HCT116 (cell line): ENCODE measurements around the gene ANKRD33. TPM values are rescaled to one million over a fixed set of nuclear protein-coding genes. Genes with fewer than 3 reads are reported as not detected.

ENCODE experiments used
- ATAC-seq: fragments of 200-7000 bp; cut with Tn5 transposase; 2 replicates; pipeline ENCODE4 v1.9.1; 2020; ENCODE audit warnings: mild to moderate bottlenecking, moderate library complexity
- BruUV-seq: library from RNA; stranded (reverse); fragments of 400-500 nt; replicated peaks from 2 replicates; lab custom pipeline; 2021; lab: Mats Ljungman, UMichigan
- CTCF ChIA-PET: fragments of 300-600 bp; sonication (Branson Sonifier 250); formaldehyde crosslinking; loops from one replicate; lab custom pipeline; 2021; ENCODE audit warnings: antibody characterized with exemption; lab: Charles Lee
- POLR2A ChIA-PET: fragments of 300-600, 350-600 bp; sonication (Branson Sonifier 250); formaldehyde crosslinking; loops from one replicate; lab custom pipeline; 2021; ENCODE audit warnings: antibody characterized with exemption; lab: Charles Lee
- RAD21 ChIA-PET, 2 experiments: fragments of 300-600 bp; sonication (Branson Sonifier 250); formaldehyde crosslinking; loops; one replicate each; lab custom pipeline; 2023; ENCODE audit warnings: low total read pairs in 2 of 2; ENCODE audit not compliant: uncharacterized antibody in 2 of 2, unreplicated experiment in 2 of 2, low non-redundant PET in 1 of 2; lab: Charles Lee
- DNase-seq: peaks from one replicate; pipeline ENCODE4 v3.0.0-alpha.2; 2010; ENCODE audit warnings: low read depth, low spot score
- H2AFZ ChIP-seq: fragments of 200-600 bp; shearing (Covaris generic), sonication (generic); 2 replicates; pipeline ENCODE4 v1.6.1; 2017; ENCODE audit warnings: low read depth, mixed run types, mixed read lengths, antibody characterized with exemption, low read length; ENCODE audit not compliant: poor library complexity, severe bottlenecking
- H3K27ac ChIP-seq: 2 replicates; pipeline ENCODE4 v1.5.1; 2012; ENCODE audit warnings: low read depth, low read length
- H3K27me3 ChIP-seq: fragments of 200-600 bp; sonication (generic); 2 replicates; pipeline ENCODE4 v1.6.1; 2016; ENCODE audit warnings: mixed run types, low read length, mixed read lengths; ENCODE audit not compliant: insufficient read depth
- H3K36me3 ChIP-seq, 2 experiments: fragments of 200-500 bp in 1 of 2; fragments of 200-600 bp in 1 of 2; sonication (Bioruptor generic) in 1 of 2; sonication (generic) in 1 of 2; 2 replicates each; pipeline versions ENCODE4 v1.5.1 to v1.6.1; 2014 to 2016; ENCODE audit warnings: low read length in 2 of 2, inconsistent platforms in 1 of 2, mixed read lengths in 1 of 2, mixed run types in 1 of 2; ENCODE audit not compliant: insufficient read depth in 2 of 2, control insufficient read depth in 1 of 2
- H3K4me1 ChIP-seq, 2 experiments: fragments of 200-600 bp in 1 of 2; sonication (generic) in 1 of 2; 2 replicates each; pipeline versions ENCODE4 v1.5.1 to v1.6.1; 2012 to 2017; ENCODE audit warnings: low read length in 2 of 2, inconsistent platforms in 1 of 2, mild to moderate bottlenecking in 1 of 2, mixed read lengths in 1 of 2, mixed run types in 1 of 2, moderate library complexity in 1 of 2; ENCODE audit not compliant: insufficient read depth in 2 of 2, control insufficient read depth in 1 of 2
- H3K4me2 ChIP-seq: fragments of 200-600 bp; sonication (generic); 2 replicates; pipeline ENCODE4 v1.6.1; 2017; ENCODE audit warnings: mixed run types, low read length, mixed read lengths
- H3K4me3 ChIP-seq, 2 experiments: fragments of 200-600 bp in 1 of 2; sonication (generic) in 1 of 2; replicated peaks in 1 of 2; 2 replicates each; pipeline ENCODE4 v1.5.1; 2011 to 2016; ENCODE audit warnings: low read length in 2 of 2, control low read depth in 1 of 2, low read depth in 1 of 2, mild to moderate bottlenecking in 1 of 2, mixed read lengths in 1 of 2, mixed run types in 1 of 2
- H3K79me2 ChIP-seq: fragments of 200-600 bp; sonication (generic); 2 replicates; pipeline ENCODE4 v1.6.1; 2017; ENCODE audit warnings: mild to moderate bottlenecking, mixed run types, low read length, moderate library complexity, mixed read lengths; ENCODE audit not compliant: insufficient read depth
- H3K9ac ChIP-seq: fragments of 200-600 bp; sonication (generic); 2 replicates; pipeline ENCODE4 v1.6.1; 2016; ENCODE audit warnings: low read length, mixed read lengths
- H3K9me2 ChIP-seq: fragments of 200-600 bp; sonication (generic), shearing (Covaris generic); 2 replicates; pipeline ENCODE4 v1.6.1; 2017; ENCODE audit warnings: mixed run types, mild to moderate bottlenecking, moderate library complexity; ENCODE audit not compliant: insufficient read depth
- H3K9me3 ChIP-seq, 2 experiments: fragments of 200-500 bp in 1 of 2; fragments of 200-600 bp in 1 of 2; sonication (Bioruptor generic) in 1 of 2; sonication (generic) in 1 of 2; 2 replicates each; pipeline ENCODE4 v1.6.1; 2014 to 2017; ENCODE audit warnings: low read length in 2 of 2, mixed read lengths in 2 of 2, inconsistent platforms in 1 of 2, low read depth in 1 of 2, mild to moderate bottlenecking in 1 of 2, mixed run types in 1 of 2, moderate library complexity in 1 of 2; ENCODE audit not compliant: control insufficient read depth in 1 of 2, insufficient read depth in 1 of 2
- H4K20me1 ChIP-seq: fragments of 200-600 bp; sonication (generic), shearing (Covaris generic); 2 replicates; pipeline ENCODE4 v1.6.1; 2017; ENCODE audit warnings: mixed run types, mild to moderate bottlenecking, moderate library complexity; ENCODE audit not compliant: insufficient read depth
- CBX3 ChIP-seq: IDR thresholded peaks from 2 replicates; pipeline ENCODE4 v1.6.1; 2012; ENCODE audit warnings: low read depth
- EGR1 ChIP-seq: IDR thresholded peaks from 2 replicates; pipeline ENCODE4 v1.6.1; 2012; ENCODE audit warnings: low read depth
- ELF1 ChIP-seq: IDR thresholded peaks from 2 replicates; pipeline ENCODE4 v1.6.1; 2012; ENCODE audit warnings: low read depth, borderline replicate concordance
- EZH2 ChIP-seq: fragments of 200-600 bp; sonication (generic); IDR thresholded peaks from 2 replicates; pipeline ENCODE4 v1.6.1; 2017; ENCODE audit warnings: antibody characterized with exemption, mixed run types
- EZH2phosphoT487 ChIP-seq: fragments of 200-600 bp; IDR thresholded peaks from 2 replicates; pipeline ENCODE4 v1.6.1; 2018; ENCODE audit warnings: antibody characterized with exemption, borderline replicate concordance
- JUND ChIP-seq: IDR thresholded peaks from 2 replicates; pipeline ENCODE4 v1.6.1; 2012
- POLR2A ChIP-seq: IDR thresholded peaks from 2 replicates; pipeline ENCODE4 v1.7.0; 2011; ENCODE audit warnings: borderline replicate concordance; ENCODE audit not compliant: insufficient read depth, insufficient read length; ENCODE audit errors: extremely low read depth
- POLR2AphosphoS5 ChIP-seq: IDR thresholded peaks from 2 replicates; pipeline ENCODE4 v1.6.1; 2011; ENCODE audit warnings: mild to moderate bottlenecking, low read depth, low read length, moderate library complexity
- SIN3A ChIP-seq: IDR thresholded peaks from 2 replicates; pipeline ENCODE4 v1.6.1; 2012; ENCODE audit warnings: low read depth
- SRF ChIP-seq: IDR thresholded peaks from 2 replicates; pipeline ENCODE4 v1.6.1; 2012; ENCODE audit warnings: low read depth
- TCF7L2 ChIP-seq: IDR thresholded peaks from 2 replicates; pipeline ENCODE4 v1.7.0; 2011; ENCODE audit warnings: borderline replicate concordance, inconsistent platforms; ENCODE audit not compliant: insufficient read depth, insufficient read length; ENCODE audit errors: extremely low read depth
- ZFX ChIP-seq: fragments of 450-650 bp; IDR thresholded peaks from 2 replicates; pipeline ENCODE4 v1.6.1; 2017
- intact Hi-C: fragments of 100-400 bp; cut with micrococcal nuclease; formaldehyde crosslinking; loops from 2 replicates; pipeline ENCODE4 v1.10.0; 2022
- total RNA-seq: library from RNA; stranded (reverse); gene quantifications from one replicate; pipeline ENCODE4 v1.2.1, GENCODE V29; 2021; ENCODE audit not compliant: unreplicated experiment
- TF ChIP-seq, protein P1 (sequence below): IDR thresholded peaks from 2 replicates; pipeline ENCODE4 v1.6.1; 2012; ENCODE audit warnings: low read depth
- TF ChIP-seq, protein P2 (sequence below): IDR thresholded peaks from 2 replicates; pipeline ENCODE4 v1.6.1; 2012
- TF ChIP-seq, protein P3 (sequence below): IDR thresholded peaks from 2 replicates; pipeline ENCODE4 v1.6.1; 2011; ENCODE audit warnings: mild to moderate bottlenecking, low read length, moderate library complexity; ENCODE audit not compliant: insufficient replicate concordance; ENCODE audit errors: extremely low read depth

Gene ANKRD33
- total RNA-seq, 1 experiment from 2014 or later: not detected

DNA sequence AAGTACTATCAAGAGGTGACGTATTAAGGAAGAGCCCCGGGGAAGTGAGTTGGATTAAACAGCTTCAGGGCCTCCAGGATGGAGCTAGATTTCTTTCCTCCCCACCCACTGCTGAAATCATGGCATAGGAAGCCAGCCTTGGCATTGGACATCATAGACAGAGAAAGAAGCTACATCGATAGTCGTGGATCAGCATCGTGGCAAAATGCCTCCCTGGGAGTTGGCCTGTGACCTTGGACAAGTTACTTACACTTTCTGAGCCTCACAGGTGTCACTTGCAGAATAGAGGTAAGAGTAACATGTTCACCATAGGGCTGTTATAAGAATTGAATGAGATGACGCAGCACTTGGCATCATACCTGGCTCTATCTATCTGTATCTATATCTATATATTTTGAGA, 5.9 kb downstream of the ANKRD33 start (continued):
- TF ChIP-seq POLR2AphosphoS5 (no peak), SRF (no peak), SIN3A (no peak), ELF1 (no peak)
- TF ChIP-seq, protein P1, sequence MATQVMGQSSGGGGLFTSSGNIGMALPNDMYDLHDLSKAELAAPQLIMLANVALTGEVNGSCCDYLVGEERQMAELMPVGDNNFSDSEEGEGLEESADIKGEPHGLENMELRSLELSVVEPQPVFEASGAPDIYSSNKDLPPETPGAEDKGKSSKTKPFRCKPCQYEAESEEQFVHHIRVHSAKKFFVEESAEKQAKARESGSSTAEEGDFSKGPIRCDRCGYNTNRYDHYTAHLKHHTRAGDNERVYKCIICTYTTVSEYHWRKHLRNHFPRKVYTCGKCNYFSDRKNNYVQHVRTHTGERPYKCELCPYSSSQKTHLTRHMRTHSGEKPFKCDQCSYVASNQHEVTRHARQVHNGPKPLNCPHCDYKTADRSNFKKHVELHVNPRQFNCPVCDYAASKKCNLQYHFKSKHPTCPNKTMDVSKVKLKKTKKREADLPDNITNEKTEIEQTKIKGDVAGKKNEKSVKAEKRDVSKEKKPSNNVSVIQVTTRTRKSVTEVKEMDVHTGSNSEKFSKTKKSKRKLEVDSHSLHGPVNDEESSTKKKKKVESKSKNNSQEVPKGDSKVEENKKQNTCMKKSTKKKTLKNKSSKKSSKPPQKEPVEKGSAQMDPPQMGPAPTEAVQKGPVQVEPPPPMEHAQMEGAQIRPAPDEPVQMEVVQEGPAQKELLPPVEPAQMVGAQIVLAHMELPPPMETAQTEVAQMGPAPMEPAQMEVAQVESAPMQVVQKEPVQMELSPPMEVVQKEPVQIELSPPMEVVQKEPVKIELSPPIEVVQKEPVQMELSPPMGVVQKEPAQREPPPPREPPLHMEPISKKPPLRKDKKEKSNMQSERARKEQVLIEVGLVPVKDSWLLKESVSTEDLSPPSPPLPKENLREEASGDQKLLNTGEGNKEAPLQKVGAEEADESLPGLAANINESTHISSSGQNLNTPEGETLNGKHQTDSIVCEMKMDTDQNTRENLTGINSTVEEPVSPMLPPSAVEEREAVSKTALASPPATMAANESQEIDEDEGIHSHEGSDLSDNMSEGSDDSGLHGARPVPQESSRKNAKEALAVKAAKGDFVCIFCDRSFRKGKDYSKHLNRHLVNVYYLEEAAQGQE: no peak

DNA sequence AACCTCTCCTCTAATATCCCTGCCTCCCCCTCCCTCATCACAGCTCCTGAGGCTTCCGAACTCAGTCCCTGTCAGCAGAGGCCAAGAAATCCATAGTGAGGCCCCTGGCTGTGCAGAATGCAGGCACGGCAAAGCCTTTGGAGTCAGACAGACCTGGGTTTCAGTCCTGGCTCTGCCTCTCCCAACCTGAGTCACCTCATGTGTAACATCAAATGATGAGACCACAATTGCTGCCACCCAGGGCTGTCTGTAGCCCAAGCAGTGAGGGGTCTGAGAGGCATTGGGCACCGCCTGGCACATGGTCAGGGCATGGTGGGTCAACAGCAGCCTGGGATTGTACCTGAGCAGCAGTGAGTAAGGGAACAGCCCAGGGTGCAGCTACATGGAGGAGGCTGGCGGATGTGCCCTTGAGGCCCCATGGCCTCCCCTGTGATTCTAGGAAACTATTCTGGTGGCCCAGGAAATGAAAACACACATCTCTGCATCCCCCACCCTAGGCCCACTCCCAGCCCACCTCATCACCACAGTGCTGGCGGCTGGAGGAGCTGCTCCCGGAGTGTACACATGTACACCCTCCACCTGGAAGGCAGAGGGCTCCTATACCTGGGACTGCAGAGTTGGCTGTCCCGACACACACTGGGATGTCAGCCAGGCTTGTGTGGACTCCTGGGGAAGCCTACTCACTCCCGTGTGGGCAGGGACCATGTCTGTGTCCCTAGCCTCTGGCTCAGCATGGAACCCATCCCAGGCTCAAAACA, 7.7 kb downstream of the ANKRD33 start:
- ChIA-PET RAD21 (no interaction called here), CTCF (interaction anchor here (0.5 to 4.5 kb wide), 7 partner anchors 10 to 1887 kb away, joined by 3 to 36 read pairs (median 6); no protein-coding TSS in a partner anchor), POLR2A (interaction anchor here (1.3 kb wide), 1 partner anchor 9 kb away, joined by 3 read pairs; no protein-coding TSS in a partner anchor)
- no peaks in the 10 kb centered on the region for H3K9me3 ChIP-seq
- H3K27ac ChIP-seq: no peak overlapping the region; the same call in 1 of the 2 replicates
- peaks cover 0 to 8% of the 10 kb centered on the region in 2 experiments; a peak in 2 of 4 replicates for H3K4me1 ChIP-seq
- no peaks in the 10 kb centered on the region for H3K27me3 ChIP-seq
- DNase-seq: no peak
- H3K4me3 ChIP-seq: no peak overlapping the region
- H3K9me2 ChIP-seq: no peaks in the 10 kb centered on the region
- intact Hi-C loops: loop anchor here (1.0 kb wide), 1 partner anchor 85 kb away; no protein-coding TSS in a partner anchor
- no peak for ATAC-seq
- no peak overlapping the region for H3K9ac ChIP-seq
- TF ChIP-seq EGR1: no peak
- TF ChIP-seq, protein P2, sequence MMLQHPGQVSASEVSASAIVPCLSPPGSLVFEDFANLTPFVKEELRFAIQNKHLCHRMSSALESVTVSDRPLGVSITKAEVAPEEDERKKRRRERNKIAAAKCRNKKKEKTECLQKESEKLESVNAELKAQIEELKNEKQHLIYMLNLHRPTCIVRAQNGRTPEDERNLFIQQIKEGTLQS: no peak
- TF ChIP-seq ZFX: no peak
- no peak for TF ChIP-seq TCF7L2
- no peak for TF ChIP-seq POLR2AphosphoS5
- no peak for TF ChIP-seq JUND
- no peak for TF ChIP-seq POLR2A
- TF ChIP-seq, protein P1: no peak
- no peak for TF ChIP-seq EZH2phosphoT487
- TF ChIP-seq EZH2: no peak
- TF ChIP-seq CBX3: no peak
- TF ChIP-seq, protein P3, sequence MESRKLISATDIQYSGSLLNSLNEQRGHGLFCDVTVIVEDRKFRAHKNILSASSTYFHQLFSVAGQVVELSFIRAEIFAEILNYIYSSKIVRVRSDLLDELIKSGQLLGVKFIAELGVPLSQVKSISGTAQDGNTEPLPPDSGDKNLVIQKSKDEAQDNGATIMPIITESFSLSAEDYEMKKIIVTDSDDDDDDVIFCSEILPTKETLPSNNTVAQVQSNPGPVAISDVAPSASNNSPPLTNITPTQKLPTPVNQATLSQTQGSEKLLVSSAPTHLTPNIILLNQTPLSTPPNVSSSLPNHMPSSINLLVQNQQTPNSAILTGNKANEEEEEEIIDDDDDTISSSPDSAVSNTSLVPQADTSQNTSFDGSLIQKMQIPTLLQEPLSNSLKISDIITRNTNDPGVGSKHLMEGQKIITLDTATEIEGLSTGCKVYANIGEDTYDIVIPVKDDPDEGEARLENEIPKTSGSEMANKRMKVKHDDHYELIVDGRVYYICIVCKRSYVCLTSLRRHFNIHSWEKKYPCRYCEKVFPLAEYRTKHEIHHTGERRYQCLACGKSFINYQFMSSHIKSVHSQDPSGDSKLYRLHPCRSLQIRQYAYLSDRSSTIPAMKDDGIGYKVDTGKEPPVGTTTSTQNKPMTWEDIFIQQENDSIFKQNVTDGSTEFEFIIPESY: no peak
- TF ChIP-seq, all 23 proteins: peak for 0
- Histone ChIP-seq H3K79me2 (no peaks in the 10 kb centered on the region), H2AFZ (peak overlapping the region; percentile 86), H3K36me3 (no peaks in the 10 kb centered on the region), H4K20me1 (no peaks in the 10 kb centered on the region), H3K4me2 (no peak overlapping the region)
- BruUV-seq: no TSS peak
